Stimulated activated CD8-positive, alpha-beta memory T cell treated with anti-CD3 and anti-CD28 coated beads, Interleukin-15, amount 100 ng/mL, for 24 hours (primary cell): ENCODE data around the gene SMYD1.

ENCODE experiments used
- DNase-seq: peaks from one replicate; pipeline ENCODE4 v3.0.0-alpha.2; 2020; ENCODE audit warnings: low read depth

Gene SMYD1

GRCh38 chr2:88144271-88144670, 76.6 kb downstream of the SMYD1 start:
- no peak for DNase-seq

GRCh38 chr2:88144914-88145497, 77.4 kb downstream of the SMYD1 start:
- DNase-seq = no peak

GRCh38 chr2:88146590-88146989, 79.0 kb downstream of the SMYD1 start:
- no peak for DNase-seq

GRCh38 chr2:88147145-88147544, 79.5 kb downstream of the SMYD1 start:
- no peak for DNase-seq

GRCh38 chr2:88148929-88149438, 81.4 kb downstream of the SMYD1 start:
- no peak for DNase-seq

GRCh38 chr2:88159481-88159880, 91.9 kb downstream of the SMYD1 start:
- no peak for DNase-seq

GRCh38 chr2:88159955-88160415, 92.4 kb downstream of the SMYD1 start:
- DNase-seq = no peak

GRCh38 chr2:88160517-88160916, 92.9 kb downstream of the SMYD1 start:
- no peak for DNase-seq

- no peak for DNase-seq
Measured at GRCh38 chr2:88161446-88162244, 94.0 kb downstream of the SMYD1 start.
